Measurements from ENCODE around the gene AKR1C3. TPM values are rescaled to one million over a fixed set of nuclear protein-coding genes. Genes with fewer than 3 reads are reported as not detected.

Gene AKR1C3
- total and polyA plus RNA-seq, 2 donors (not counting 3 experiments of a cell fraction or from before 2014, with no cell fraction given) = 27.4 to 32.2 TPM

DNA sequence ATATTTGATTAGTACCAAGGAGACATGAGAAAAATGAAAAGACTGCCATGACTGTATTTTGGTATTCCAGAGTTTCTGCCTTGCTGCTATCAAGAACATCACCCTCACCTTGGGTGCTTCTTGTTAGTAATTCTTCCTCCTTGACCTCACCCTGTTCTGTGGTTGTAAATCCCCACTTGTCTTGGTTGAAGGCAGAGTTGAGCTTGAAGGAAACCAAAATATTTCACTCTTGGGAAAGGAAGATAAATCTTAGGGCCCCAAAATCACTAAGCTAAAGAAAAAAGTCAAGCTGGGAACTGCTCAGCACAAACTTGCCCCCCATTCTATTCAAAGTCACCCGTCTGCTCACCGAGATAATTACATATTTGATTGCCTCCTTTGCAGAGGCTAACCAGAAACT lies 20.6 kb upstream of the AKR1C3 start:
- Histone ChIP-seq H3K9me1 (replicated peaks; ENCODE audit: control insufficient read depth, extremely low read depth, insufficient read depth, low read length) (no peaks in the 10 kb centered on the region), H2AFZ (ENCODE audit: low read depth, low read length) (no peak overlapping the region), H3K27me3 (ENCODE audit: control insufficient read depth in 2 of 2, insufficient read depth in 2 of 2, low read length in 2 of 2) (no peaks in the 10 kb centered on the region), H3K4me3 (replicated peaks in 1 of 3; ENCODE audit: insufficient read depth in 1 of 3, low read depth in 1 of 3, low read length in 3 of 3) (no peak overlapping the region), H3K27ac (ENCODE audit: insufficient read depth, low read depth, low read length) (no peak overlapping the region), H3K4me1 (ENCODE audit: control insufficient read depth, extremely low read depth, insufficient read depth, low read length) (peaks cover 3% of the 10 kb centered on the region), H4K20me1 (replicated peaks; ENCODE audit: control insufficient read depth, extremely low read depth, insufficient read depth, low read length) (no peaks in the 10 kb centered on the region), H3K79me2 (ENCODE audit: control insufficient read depth, insufficient read depth, low read length) (no peaks in the 10 kb centered on the region), H3K4me2 (ENCODE audit: insufficient read depth, low read length) (no peak overlapping the region), H3K9me3 (replicated peaks; ENCODE audit: control insufficient read depth, insufficient read depth, low read length) (no peaks in the 10 kb centered on the region), H3K9ac (replicated peaks; ENCODE audit: extremely low read depth, insufficient read depth, low read length) (no peak overlapping the region), H3K36me3 (ENCODE audit: control insufficient read depth in 2 of 2, extremely low read depth in 1 of 2, insufficient read depth in 2 of 2, low read length in 2 of 2) (no peaks in the 10 kb centered on the region)
- FAIRE-seq = no peak
- no peak for TF ChIP-seq JUN (IDR thresholded peaks at IDR 0.05; ENCODE audit: borderline replicate concordance, insufficient read depth, insufficient read length, low read depth)
- no peak for TF ChIP-seq FOS (IDR thresholded peaks at IDR 0.05; ENCODE audit: borderline replicate concordance, insufficient read depth, low read length)
- no peak for TF ChIP-seq MAX (IDR thresholded peaks at IDR 0.05; ENCODE audit: insufficient read depth, insufficient read length)
- TF ChIP-seq MYC (IDR thresholded peaks at IDR 0.05; ENCODE audit: low read depth, low read length) = no peak
- TF ChIP-seq, protein P1, sequence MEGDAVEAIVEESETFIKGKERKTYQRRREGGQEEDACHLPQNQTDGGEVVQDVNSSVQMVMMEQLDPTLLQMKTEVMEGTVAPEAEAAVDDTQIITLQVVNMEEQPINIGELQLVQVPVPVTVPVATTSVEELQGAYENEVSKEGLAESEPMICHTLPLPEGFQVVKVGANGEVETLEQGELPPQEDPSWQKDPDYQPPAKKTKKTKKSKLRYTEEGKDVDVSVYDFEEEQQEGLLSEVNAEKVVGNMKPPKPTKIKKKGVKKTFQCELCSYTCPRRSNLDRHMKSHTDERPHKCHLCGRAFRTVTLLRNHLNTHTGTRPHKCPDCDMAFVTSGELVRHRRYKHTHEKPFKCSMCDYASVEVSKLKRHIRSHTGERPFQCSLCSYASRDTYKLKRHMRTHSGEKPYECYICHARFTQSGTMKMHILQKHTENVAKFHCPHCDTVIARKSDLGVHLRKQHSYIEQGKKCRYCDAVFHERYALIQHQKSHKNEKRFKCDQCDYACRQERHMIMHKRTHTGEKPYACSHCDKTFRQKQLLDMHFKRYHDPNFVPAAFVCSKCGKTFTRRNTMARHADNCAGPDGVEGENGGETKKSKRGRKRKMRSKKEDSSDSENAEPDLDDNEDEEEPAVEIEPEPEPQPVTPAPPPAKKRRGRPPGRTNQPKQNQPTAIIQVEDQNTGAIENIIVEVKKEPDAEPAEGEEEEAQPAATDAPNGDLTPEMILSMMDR (IDR thresholded peaks at IDR 0.05; ENCODE audit: extremely low read depth in 1 of 2, insufficient read depth in 1 of 2, low read depth in 1 of 2, low read length in 2 of 2) = no peak
- TF ChIP-seq GATA2 (IDR thresholded peaks at IDR 0.05; ENCODE audit: insufficient read depth, insufficient read length, low read depth, low read length) = no peak
- no peak for TF ChIP-seq EZH2 (IDR thresholded peaks at IDR 0.05; ENCODE audit: borderline replicate concordance, low read depth, low read length, severe bottlenecking)
- no peak for TF ChIP-seq POLR2A (IDR thresholded peaks at IDR 0.05; ENCODE audit: low read depth, low read length)
- no peak for TF ChIP-seq POLR2AphosphoS5 (IDR thresholded peaks at IDR 0.05; ENCODE audit: insufficient read depth, low read depth, low read length)
- DNase-seq (ENCODE audit: low read depth, low spot score) = no peak
- intact Hi-C loops (cut with micrococcal nuclease) (no loop called here), dilution Hi-C loops (cut with MboI; ENCODE audit: extremely low pct_ligation_motif_present, low sequenced_read_pairs) (no loop called here)
- ChIA-PET CTCF (no interaction called here), POLR2A (no interaction called here)
- no TSS peak for BruUV-seq (replicated peaks)
